Mesodermal cell (in vitro differentiated cells): ENCODE results near the gene ITGB3. TPM values are rescaled to one million over a fixed set of nuclear protein-coding genes. Genes with fewer than 3 reads are reported as not detected.

Experiments used
- H3K27ac ChIP-seq: 2 replicates; pipeline ENCODE4 v1.7.0; 2013; ENCODE audit warnings: mild to moderate bottlenecking, low read depth, low read length, moderate library complexity; ENCODE audit not compliant: severe bottlenecking
- H3K36me3 ChIP-seq: 2 replicates; pipeline ENCODE4 v1.7.1; 2013; ENCODE audit warnings: mild to moderate bottlenecking, low read length, moderate library complexity; ENCODE audit not compliant: control insufficient read depth, insufficient read depth
- H3K4me1 ChIP-seq: one replicate; pipeline ENCODE4 v1.7.1; 2013; ENCODE audit warnings: mild to moderate bottlenecking, low read length; ENCODE audit not compliant: insufficient read depth, control insufficient read depth, poor library complexity, severe bottlenecking
- H3K4me3 ChIP-seq: 2 replicates; pipeline ENCODE4 v1.7.0; 2013; ENCODE audit warnings: low read length, control low read depth, mild to moderate bottlenecking; ENCODE audit not compliant: insufficient read depth, poor library complexity, severe bottlenecking; ENCODE audit errors: extremely low read depth
- H3K9me3 ChIP-seq: 2 replicates; pipeline ENCODE4 v1.7.1; 2013; ENCODE audit warnings: mild to moderate bottlenecking, low read length, moderate library complexity; ENCODE audit not compliant: control insufficient read depth
- WGBS, 2 experiments: methylation state at CpG; one replicate each; pipeline ENCODE4 v1.1.5; 2013; ENCODE audit warnings: missing lambda C conversion rate in 2 of 2; ENCODE audit not compliant: insufficient coverage in 2 of 2; 5-methylcytosine and 5-hydroxymethylcytosine counted together
- polyA plus RNA-seq, 2 experiments: library from polyadenylated mRNA; stranded (reverse); fragments of 50-300 nt; gene quantifications; one replicate each; pipeline ENCODE4 v1.2.3, GENCODE V29; 2013

ITGB3 gene
- 1.1 TPM for polyA plus RNA-seq (2013, experiment 1 of 2)
- polyA plus RNA-seq (2013, experiment 2 of 2): 0.40 TPM

DNA sequence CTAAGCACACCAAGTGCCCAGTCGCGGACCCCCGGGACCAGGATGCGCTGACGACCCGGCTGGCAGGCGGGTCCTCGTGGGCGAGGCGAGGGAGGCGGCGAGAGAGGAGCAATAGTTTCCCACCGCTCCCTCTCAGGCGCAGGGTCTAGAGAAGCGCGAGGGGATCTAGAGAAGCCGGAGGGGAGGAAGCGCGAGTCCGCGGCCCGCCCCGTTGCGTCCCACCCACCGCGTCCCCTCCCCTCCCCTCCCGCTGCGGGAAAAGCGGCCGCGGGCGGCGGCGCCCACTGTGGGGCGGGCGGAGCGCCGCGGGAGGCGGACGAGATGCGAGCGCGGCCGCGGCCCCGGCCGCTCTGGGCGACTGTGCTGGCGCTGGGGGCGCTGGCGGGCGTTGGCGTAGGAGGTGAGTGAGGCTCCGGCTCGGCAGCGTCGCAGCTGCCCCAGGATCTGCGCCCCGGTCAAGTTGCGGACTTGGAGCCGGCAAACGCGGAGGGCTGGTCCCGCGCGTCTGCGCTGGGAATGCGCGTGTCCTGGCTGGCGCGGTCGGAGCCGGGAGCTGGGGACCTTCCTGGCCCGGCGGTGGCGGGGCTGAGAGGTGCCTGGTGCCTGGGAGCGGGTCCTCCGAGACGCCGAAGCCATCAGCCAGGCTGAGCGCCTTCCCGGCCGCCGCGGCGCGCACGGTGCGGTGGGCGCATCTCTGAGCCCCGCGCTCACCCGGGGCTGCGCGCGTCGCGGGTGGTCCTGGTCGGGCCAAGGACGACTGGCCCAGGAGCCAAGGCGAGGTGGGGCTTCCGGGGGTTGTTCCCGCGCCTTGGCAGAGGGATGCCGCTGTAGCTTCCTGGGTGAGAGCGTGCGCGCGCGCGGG is at the start of gene ITGB3:
Gene ITGB3, plus strand, starts transcription at position 287 of the 862 bp plus-strand sequence. Its CDS starts 35 bp downstream, at position 322.
- no peak within 1 kb of the TSS for H3K27ac ChIP-seq

DNA sequence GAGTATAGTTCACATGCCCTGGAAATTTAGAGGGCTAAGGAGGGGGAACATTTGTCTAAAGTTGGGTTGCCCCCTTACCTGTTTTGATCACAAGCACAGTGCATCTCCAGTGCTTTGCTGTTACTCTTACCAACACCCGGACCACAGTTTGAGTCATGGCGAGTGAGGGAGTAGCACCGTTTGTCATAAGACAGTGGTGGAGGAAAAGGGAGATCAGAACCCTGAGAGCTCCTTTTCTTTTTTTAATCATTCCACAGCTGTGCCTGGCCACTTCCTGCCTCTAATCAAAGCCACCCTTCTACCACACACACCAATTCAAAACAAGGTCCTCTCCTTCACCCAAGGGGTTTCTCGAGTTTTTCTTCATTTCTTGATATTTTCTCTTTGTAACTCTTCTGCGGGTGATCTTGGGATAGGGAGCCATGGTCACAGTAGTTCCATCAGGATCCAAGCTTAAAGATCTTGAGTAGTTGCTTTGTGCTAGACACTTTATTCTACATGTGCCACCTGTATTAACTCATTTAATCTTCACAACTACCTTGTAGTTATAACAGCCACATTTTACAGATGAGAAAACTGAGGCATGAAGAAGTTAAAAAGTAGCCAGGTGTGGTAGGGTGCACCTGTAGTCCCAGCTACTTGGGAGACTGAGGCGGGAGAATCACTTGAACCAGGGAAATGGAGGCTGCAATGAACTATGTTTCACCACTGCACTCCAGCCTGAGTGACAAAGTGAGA is 49.5 kb upstream of the ITGB3 start:
- Histone ChIP-seq H3K4me3 (no peak overlapping the region), H3K4me1 (peaks cover 28% of the 10 kb centered on the region), H3K27ac (peak overlapping the region; percentile 44), H3K9me3 (no peaks in the 10 kb centered on the region), H3K36me3 (no peaks in the 10 kb centered on the region)
- 82 to 89% methylated on average over 1 of the region's 6 CpGs for WGBS, 2 experiments

More for the DNA sequence above, at the start of gene ITGB3:
- H3K4me1 ChIP-seq: peaks cover 10% of the 10 kb centered on the region
- peak within 1 kb of the TSS; percentile 53 for H3K4me3 ChIP-seq
- no peaks in the 10 kb centered on the region for H3K9me3 ChIP-seq
- WGBS, 2 experiments: 2% methylated on average over 44 to 84 of the region's 112 CpGs
- no peaks in the 10 kb centered on the region for H3K36me3 ChIP-seq

DNA sequence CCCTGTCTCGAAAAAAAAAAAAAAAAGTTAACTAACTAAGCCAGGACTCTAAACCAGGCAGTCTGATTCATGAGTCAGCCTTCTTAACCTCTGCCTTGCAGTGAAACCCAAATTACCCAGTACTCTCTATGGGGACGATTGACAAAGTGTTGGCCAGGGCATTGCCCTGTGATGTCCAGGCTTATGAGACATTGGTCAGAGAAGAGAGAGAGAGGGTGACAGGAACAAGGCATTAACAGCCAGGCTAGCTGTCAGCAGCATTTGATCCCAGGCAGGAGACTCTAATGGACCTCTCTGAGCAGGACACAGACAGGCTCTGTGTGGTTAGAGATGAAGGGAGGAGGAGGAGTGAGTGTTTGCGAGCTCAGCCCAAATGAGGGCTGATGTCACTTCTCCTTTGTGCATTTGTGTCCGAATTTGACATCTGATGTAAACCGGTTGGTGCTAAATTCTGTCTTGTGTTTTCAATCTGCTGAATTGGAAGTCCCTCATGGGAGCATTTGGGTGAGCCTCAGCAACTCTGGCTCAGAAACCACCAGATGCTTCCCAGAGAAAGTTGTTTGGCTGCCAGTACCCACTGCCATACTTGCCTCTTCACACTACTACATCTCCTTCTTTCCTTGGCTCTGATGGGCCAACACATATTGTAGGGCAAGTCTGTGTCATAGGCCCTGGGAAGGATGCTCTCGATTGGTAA is 48.8 kb upstream of the ITGB3 start:
- WGBS, 2 experiments: 78 to 86% methylated on average over 3 to 4 of the region's 6 CpGs
- Histone ChIP-seq H3K4me3 (no peak overlapping the region), H3K36me3 (no peaks in the 10 kb centered on the region), H3K9me3 (no peaks in the 10 kb centered on the region), H3K27ac (peak overlapping the region; percentile 44), H3K4me1 (peaks cover 33% of the 10 kb centered on the region)

DNA sequence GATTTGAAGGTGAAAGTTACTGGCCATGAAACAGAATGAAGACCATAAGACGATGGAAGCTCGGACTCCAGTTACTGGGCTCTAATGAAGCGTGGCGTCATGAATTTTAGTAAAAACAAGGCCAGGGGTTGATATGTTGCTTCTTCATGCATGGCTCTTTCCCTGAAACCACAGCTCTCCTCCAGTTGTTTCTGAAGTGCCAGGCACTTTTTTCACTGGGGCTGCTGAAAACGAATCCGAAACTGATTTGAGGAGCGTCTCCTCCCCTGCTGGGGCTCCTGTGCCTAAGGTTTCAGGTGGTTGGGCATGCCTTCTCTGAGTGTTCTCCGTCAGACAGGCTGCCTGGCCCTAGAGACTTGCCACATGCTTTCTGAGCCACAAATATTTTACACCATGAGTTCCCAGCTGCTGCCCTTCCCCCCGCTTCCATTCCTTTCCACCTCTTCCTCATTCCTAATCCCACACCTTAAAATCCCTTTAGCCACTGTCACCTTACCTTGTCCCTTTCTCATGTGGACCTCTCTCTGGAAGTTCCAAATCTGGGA is 48.1 kb upstream of the ITGB3 start:
- H3K4me3 ChIP-seq: no peak overlapping the region
- H3K27ac ChIP-seq: peak overlapping the region; percentile 44
- H3K9me3 ChIP-seq: no peaks in the 10 kb centered on the region
- peaks cover 39% of the 10 kb centered on the region for H3K4me1 ChIP-seq
- no peaks in the 10 kb centered on the region for H3K36me3 ChIP-seq
- 66 to 75% methylated on average over 9 of the region's 9 CpGs for WGBS, 2 experiments

DNA sequence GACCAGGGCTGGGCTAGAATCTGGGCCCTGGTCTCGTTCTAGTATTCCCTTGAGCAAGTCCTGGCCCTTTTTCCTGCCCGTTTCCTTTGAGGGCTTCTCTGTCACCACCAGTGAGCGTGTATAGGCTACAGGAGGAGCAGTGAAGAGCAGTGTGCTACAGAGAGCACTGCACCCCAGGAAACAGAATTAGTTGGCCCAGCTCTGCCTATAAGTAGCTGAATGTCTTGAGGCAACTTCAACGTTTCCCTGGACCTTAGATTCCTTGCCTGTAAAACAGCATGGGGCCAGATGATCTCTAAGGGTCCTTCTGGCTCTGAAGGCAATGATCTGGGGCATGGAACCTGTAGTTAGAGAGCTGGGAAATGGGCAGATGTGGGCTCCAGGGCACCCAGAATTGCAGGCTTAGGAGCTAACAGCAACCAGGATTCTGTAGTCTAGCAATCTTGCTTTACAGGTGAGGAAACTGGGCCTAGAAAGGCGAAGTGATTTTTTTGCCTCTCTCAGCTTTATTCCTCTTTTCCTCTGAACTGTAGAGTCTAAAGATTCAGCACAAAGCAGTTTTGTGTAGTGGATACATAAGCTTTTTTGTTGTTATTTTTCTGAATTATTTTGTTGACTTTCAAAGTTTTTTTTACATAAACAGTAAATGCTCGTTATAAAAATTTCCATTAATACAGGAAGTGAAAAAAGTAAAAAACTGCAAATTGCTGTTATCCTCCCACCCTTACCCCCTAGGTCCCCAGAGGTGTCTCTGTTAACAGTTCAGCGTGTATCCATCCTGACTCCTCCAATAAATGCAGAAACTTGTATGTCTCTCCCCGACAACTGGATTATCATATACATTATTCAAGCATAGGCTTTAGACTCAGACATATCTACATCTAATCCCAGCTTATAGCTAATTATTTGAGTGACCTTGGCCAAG is 46.2 kb upstream of the ITGB3 start:
- Histone ChIP-seq H3K4me3 (no peak overlapping the region), H3K27ac (no peak overlapping the region), H3K36me3 (no peaks in the 10 kb centered on the region), H3K9me3 (no peaks in the 10 kb centered on the region), H3K4me1 (peaks cover 41% of the 10 kb centered on the region)
- WGBS, 2 experiments: 83 to 90% methylated on average over 4 to 6 of the region's 8 CpGs

DNA sequence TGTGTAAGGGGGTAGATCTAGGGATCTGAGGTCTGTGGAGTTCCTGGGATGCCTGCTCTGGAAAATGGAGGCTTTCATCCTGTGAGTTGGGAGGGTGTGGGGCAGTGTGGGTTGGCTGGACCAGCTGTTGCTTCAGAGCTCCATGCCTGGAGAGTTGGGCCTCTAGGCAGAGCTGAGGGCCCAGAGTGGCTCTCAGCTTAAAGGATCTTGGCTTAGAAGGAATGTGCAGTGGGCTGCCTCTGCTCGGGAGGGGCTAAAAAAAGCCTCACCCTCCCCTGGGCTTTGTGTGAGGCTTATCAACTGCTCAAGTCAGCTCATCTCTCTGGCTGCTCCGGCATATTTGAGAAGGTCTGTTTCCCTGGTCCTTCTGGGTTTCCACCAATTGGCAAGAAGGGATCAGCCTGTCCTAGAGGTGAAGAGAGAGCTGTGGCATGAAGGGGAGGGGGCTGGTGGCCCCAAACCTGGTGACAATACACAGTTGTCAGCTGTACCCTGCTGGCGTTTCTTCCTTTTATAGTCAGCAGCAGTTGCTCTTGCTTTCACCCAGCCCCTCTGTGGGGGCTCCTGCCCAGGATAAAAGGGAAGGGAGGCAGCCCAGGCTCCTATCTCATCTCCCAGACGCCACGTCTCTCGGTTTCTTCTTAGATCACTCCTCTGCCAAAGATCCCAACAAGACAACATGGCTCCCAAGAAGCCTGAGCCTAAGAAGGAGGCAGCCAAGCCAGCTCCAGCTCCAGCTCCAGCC is 44.7 kb upstream of the ITGB3 start, which contains the start of gene MYL4:
Gene MYL4, plus strand, starts transcription at position 605 of the 745 bp plus-strand sequence. Its CDS starts 75 bp downstream, at position 680.
- Histone ChIP-seq H3K4me3 (peak within 1 kb of the TSS; percentile 15), H3K27ac (peak within 1 kb of the TSS; percentile 63)

DNA sequence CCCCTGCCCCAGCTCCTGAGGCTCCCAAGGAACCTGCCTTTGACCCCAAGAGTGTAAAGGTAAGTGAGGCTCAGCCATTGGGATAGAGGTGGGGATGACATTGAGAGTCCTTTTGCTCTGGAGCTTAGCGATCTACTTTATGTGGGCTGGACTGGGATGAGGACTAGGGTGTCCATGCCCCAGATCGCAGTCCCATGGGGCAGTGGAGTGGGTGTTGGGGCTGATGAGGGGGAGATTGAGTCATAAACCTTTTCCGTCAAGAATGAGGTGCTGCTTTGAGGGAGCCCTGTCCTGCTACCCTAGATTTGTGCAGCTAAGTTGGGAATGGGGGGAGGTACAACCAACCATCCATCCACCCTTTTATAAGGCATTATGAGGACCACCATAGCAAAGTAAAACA is 44.1 kb upstream of the ITGB3 start:
- H3K27ac ChIP-seq: peak overlapping the region; percentile 63
- no peaks in the 10 kb centered on the region for H3K36me3 ChIP-seq
- H3K4me1 ChIP-seq: peaks cover 41% of the 10 kb centered on the region
- no peaks in the 10 kb centered on the region for H3K9me3 ChIP-seq
- H3K4me3 ChIP-seq: peak overlapping the region; percentile 15
- 94 to 100% methylated on average over 2 of the region's 3 CpGs for WGBS, 2 experiments

More for the DNA sequence above, 44.7 kb upstream of the ITGB3 start, which contains the start of gene MYL4:
- Histone ChIP-seq H3K36me3 (no peaks in the 10 kb centered on the region), H3K9me3 (no peaks in the 10 kb centered on the region), H3K4me1 (peaks cover 41% of the 10 kb centered on the region)
- 67 to 69% methylated on average over 2 of the region's 6 CpGs for WGBS, 2 experiments

DNA sequence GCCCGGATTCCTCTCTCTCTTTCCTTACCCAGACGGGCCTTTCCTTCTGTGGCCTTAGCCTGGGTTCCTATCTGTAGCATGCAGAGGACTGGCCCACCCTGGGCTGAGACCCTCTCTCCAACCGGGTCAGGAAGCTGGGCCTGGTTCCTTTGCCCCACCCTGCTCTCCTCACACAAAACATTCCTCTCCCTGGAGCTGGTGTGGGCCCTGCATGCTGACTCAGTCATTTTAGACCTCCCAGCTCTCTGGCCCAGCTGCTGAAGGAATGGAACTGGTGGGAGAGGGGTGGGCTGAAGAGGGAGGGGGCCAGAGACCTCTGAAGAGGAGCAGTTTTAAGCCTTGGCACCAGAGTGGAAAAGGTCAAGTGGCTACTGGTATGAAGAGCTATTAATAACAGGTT is 43.5 kb upstream of the ITGB3 start:
- Histone ChIP-seq H3K27ac (no peak overlapping the region), H3K36me3 (no peaks in the 10 kb centered on the region), H3K9me3 (no peaks in the 10 kb centered on the region), H3K4me1 (peaks cover 35% of the 10 kb centered on the region), H3K4me3 (peak overlapping the region; percentile 15)
- WGBS, 2 experiments: no CpG with 5 or more reads among the region's 3 CpGs

DNA sequence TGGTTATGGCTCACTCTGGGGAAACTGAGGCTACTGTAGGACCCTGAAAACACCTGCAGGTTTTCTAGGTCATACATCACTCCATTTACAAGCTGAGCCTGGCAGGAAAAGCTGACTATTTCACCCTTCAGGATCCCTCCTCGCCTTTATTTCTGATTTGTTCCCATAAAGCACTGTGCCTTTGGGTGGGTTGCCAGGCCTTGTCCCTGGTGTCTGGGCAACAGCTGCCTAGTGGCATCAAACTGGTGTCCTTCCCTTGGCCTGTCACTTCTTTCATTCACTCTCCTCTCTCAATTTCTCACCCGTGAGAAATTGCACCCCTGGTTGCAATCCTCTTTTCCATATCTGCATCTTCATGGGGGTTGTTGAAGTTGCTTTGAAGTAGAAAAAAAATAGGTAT is 42.8 kb upstream of the ITGB3 start:
- H3K9me3 ChIP-seq: no peaks in the 10 kb centered on the region
- no peaks in the 10 kb centered on the region for H3K36me3 ChIP-seq
- no peak overlapping the region for H3K4me3 ChIP-seq
- 86 to 91% methylated on average over 1 of the region's 2 CpGs for WGBS, 2 experiments
- no peak overlapping the region for H3K27ac ChIP-seq
- peaks cover 28% of the 10 kb centered on the region for H3K4me1 ChIP-seq
